Measurements from ENCODE around the gene NKAPL. TPM values are rescaled to one million over a fixed set of nuclear protein-coding genes. Genes with fewer than 3 reads are reported as not detected.

Gene NKAPL
- total and polyA plus RNA-seq, 10 of the 15 experiments (the other 5 are each of a cell fraction or from before 2014, with no cell fraction given): 0.10 to 0.48 (median 0.19) TPM; not detected in 1

GRCh38 chr6:28225056-28225834, 33.9 kb upstream of the NKAPL start, which contains the start of gene ZSCAN9 (continued):
- TF ChIP-seq, protein P1, sequence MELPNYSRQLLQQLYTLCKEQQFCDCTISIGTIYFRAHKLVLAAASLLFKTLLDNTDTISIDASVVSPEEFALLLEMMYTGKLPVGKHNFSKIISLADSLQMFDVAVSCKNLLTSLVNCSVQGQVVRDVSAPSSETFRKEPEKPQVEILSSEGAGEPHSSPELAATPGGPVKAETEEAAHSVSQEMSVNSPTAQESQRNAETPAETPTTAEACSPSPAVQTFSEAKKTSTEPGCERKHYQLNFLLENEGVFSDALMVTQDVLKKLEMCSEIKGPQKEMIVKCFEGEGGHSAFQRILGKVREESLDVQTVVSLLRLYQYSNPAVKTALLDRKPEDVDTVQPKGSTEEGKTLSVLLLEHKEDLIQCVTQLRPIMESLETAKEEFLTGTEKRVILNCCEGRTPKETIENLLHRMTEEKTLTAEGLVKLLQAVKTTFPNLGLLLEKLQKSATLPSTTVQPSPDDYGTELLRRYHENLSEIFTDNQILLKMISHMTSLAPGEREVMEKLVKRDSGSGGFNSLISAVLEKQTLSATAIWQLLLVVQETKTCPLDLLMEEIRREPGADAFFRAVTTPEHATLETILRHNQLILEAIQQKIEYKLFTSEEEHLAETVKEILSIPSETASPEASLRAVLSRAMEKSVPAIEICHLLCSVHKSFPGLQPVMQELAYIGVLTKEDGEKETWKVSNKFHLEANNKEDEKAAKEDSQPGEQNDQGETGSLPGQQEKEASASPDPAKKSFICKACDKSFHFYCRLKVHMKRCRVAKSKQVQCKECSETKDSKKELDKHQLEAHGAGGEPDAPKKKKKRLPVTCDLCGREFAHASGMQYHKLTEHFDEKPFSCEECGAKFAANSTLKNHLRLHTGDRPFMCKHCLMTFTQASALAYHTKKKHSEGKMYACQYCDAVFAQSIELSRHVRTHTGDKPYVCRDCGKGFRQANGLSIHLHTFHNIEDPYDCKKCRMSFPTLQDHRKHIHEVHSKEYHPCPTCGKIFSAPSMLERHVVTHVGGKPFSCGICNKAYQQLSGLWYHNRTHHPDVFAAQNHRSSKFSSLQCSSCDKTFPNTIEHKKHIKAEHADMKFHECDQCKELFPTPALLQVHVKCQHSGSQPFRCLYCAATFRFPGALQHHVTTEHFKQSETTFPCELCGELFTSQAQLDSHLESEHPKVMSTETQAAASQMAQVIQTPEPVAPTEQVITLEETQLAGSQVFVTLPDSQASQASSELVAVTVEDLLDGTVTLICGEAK (IDR thresholded peaks at IDR 0.05; ENCODE audit: borderline replicate concordance): peak; percentile 98

GRCh38 chr6:28226460-28226859, 32.6 kb upstream of the NKAPL start:
- Histone ChIP-seq H3K79me2 (ENCODE audit: control insufficient read depth, insufficient read depth, low read length) (peaks cover 15% of the 10 kb centered on the region), H3K27ac (ENCODE audit: control insufficient read depth, insufficient read depth) (no peak overlapping the region), H3K9ac (ENCODE audit: control insufficient read depth, insufficient read depth, low read length) (no peak overlapping the region), H3K4me3 (no peak overlapping the region; the same call in 1 of the 2 replicates), H3K27me3 (replicated peaks in 1 of 2; ENCODE audit: control insufficient read depth in 2 of 2, insufficient read depth in 2 of 2, low read length in 1 of 2) (no peaks in the 10 kb centered on the region), H3K4me2 (ENCODE audit: control insufficient read depth, insufficient read depth) (no peak overlapping the region; the same call in 1 of the 2 replicates), H3K9me3 (replicated peaks; ENCODE audit: control insufficient read depth, insufficient read depth, low read length) (no peaks in the 10 kb centered on the region; the same call in 2 of the 3 replicates), H2AFZ (ENCODE audit: control insufficient read depth, low read depth, low read length) (no peak overlapping the region), H4K20me1 (ENCODE audit: control insufficient read depth, insufficient read depth) (no peaks in the 10 kb centered on the region), H3K4me1 (ENCODE audit: control insufficient read depth, insufficient read depth, low read length) (no peaks in the 10 kb centered on the region), H3K36me3 (ENCODE audit: control insufficient read depth in 2 of 2, insufficient read depth in 2 of 2, low read length in 1 of 2) (peaks cover 0 to 5% of the 10 kb centered on the region in 2 experiments; a peak in 3 of 4 replicates)
- in situ Hi-C loops (cut with MboI): no loop called here
- SMC1A ChIA-PET (ENCODE audit: uncharacterized antibody, unreplicated experiment): interaction anchor here (0.8 to 3.4 kb wide), 6 partner anchors 11 to 84 kb away, joined by 3 to 17 read pairs (median 4); partner anchors contain the start of genes ZKSCAN4 and ZSCAN26
- no peak for DNase-seq (ENCODE audit: low read depth, low spot score)
- intact Hi-C loops (cut with micrococcal nuclease; ENCODE audit: unreplicated experiment): loop anchor here (5.0 kb wide), 1 partner anchor 126 kb away; no protein-coding TSS in a partner anchor
- CTCF ChIA-PET: interaction anchor here (0.6 to 1.8 kb wide), 3 partner anchors 16 to 129 kb away, joined by 3 to 9 read pairs (median 3); no protein-coding TSS in a partner anchor
- ATAC-seq: no peak
- POLR2A ChIA-PET: interaction anchor here (1.0 to 1.6 kb wide), 3 partner anchors 26 to 110 kb away, joined by 3 to 4 read pairs (median 4); partner anchors contain the start of genes ZKSCAN4, ZKSCAN8 and ZSCAN31
- 97% methylated on average over 2 of the region's 2 CpGs for WGBS (ENCODE audit: insufficient coverage, insufficient replicate concordance, low lambda C conversion rate, missing lambda C conversion rate)
- FAIRE-seq: no peak
- RAD21 ChIA-PET (ENCODE audit: unreplicated experiment): interaction anchor here (0.7 to 2.0 kb wide), 5 partner anchors 23 to 129 kb away, joined by 4 to 8 read pairs (median 5); partner anchors contain the start of gene ZKSCAN4
- BruUV-seq (replicated peaks): no TSS peak
- TF ChIP-seq MYB (IDR thresholded peaks at IDR 0.05; ENCODE audit: borderline replicate concordance, low read depth, low read length) (no peak), MTA3 (IDR thresholded peaks at IDR 0.05; ENCODE audit: borderline replicate concordance, low read length) (no peak), WRNIP1 (IDR thresholded peaks at IDR 0.05; ENCODE audit: borderline replicate concordance, low read depth, low read length) (no peak), ZBED1 (IDR thresholded peaks at IDR 0.05; ENCODE audit: borderline replicate concordance) (no peak), E4F1 (IDR thresholded peaks at IDR 0.05; ENCODE audit: borderline replicate concordance, partially characterized antibody) (no peak), POLR2AphosphoS5 (IDR thresholded peaks at IDR 0.05; ENCODE audit: low read length) (no peak), MXI1 (IDR thresholded peaks at IDR 0.05; ENCODE audit: low read depth, low read length) (no peak), BMI1 (IDR thresholded peaks at IDR 0.05; ENCODE audit: borderline replicate concordance) (no peak), EED (IDR thresholded peaks at IDR 0.05; ENCODE audit: low read depth) (no peak), BRCA1 (IDR thresholded peaks at IDR 0.05; ENCODE audit: low read depth, low read length) (no peak), HSF1 (IDR thresholded peaks at IDR 0.05; ENCODE audit: low read depth, low read length) (no peak), BACH1 (IDR thresholded peaks at IDR 0.05; ENCODE audit: borderline replicate concordance) (no peak)
